NCI-H2196 (cell line): ENCODE results near the gene POFUT1.
"Not testable (repeated sequence)": the region's sequence is repeated elsewhere in the genome, so short reads cannot be mapped to it uniquely, and the experiment has no call there.

Source experiments
- DNase-seq: peaks from one replicate; lab custom pipeline; 2025; ENCODE audit not compliant: unreplicated experiment; lab: John Stamatoyannopoulos, UW

Gene POFUT1

GRCh38 chr20:32232326-32232886, 24.7 kb downstream of the POFUT1 start:
- DNase-seq: no peak

- no peak for DNase-seq
Measured at GRCh38 chr20:32233286-32233685, 25.6 kb downstream of the POFUT1 start.

GRCh38 chr20:32234135-32234808, 26.6 kb downstream of the POFUT1 start:
- DNase-seq: no peak

- DNase-seq: no peak
Measured at GRCh38 chr20:32235331-32236047, 27.8 kb downstream of the POFUT1 start.

GRCh38 chr20:32236048-32236533, 28.4 kb downstream of the POFUT1 start:
- DNase-seq: no peak

GRCh38 chr20:32236819-32237218, 29.1 kb downstream of the POFUT1 start:
- no peak for DNase-seq

GRCh38 chr20:32237419-32237818, 29.7 kb downstream of the POFUT1 start:
- no peak for DNase-seq

GRCh38 chr20:32238483-32239425, 31.1 kb downstream of the POFUT1 start:
- DNase-seq: no peak

GRCh38 chr20:32240205-32240604, 32.5 kb downstream of the POFUT1 start:
- no peak for DNase-seq

- no peak for DNase-seq
Measured at GRCh38 chr20:32241807-32242206, 34.1 kb downstream of the POFUT1 start.

- DNase-seq: no peak
Measured at GRCh38 chr20:32244150-32244823, 36.6 kb downstream of the POFUT1 start.

GRCh38 chr20:32244959-32245358, 37.3 kb downstream of the POFUT1 start:
- no peak for DNase-seq

GRCh38 chr20:32246208-32246607, 38.5 kb downstream of the POFUT1 start:
- not testable (repeated sequence) for DNase-seq

- DNase-seq: no peak
Measured at GRCh38 chr20:32248043-32248442, 40.4 kb downstream of the POFUT1 start.

- no peak for DNase-seq
Measured at GRCh38 chr20:32249030-32249738, 41.5 kb downstream of the POFUT1 start.

- no peak for DNase-seq
Measured at GRCh38 chr20:32251470-32251869, 43.8 kb downstream of the POFUT1 start.

GRCh38 chr20:32252189-32252588, 44.5 kb downstream of the POFUT1 start:
- no peak for DNase-seq

- DNase-seq: not testable (repeated sequence)
Measured at GRCh38 chr20:32260973-32261372, 53.3 kb downstream of the POFUT1 start.

GRCh38 chr20:32261644-32262043, 54.0 kb downstream of the POFUT1 start:
- no peak for DNase-seq

- DNase-seq: no peak
Measured at GRCh38 chr20:32263398-32263954, 55.8 kb downstream of the POFUT1 start.
